ENCODE results near the gene CERS1.

DNA sequence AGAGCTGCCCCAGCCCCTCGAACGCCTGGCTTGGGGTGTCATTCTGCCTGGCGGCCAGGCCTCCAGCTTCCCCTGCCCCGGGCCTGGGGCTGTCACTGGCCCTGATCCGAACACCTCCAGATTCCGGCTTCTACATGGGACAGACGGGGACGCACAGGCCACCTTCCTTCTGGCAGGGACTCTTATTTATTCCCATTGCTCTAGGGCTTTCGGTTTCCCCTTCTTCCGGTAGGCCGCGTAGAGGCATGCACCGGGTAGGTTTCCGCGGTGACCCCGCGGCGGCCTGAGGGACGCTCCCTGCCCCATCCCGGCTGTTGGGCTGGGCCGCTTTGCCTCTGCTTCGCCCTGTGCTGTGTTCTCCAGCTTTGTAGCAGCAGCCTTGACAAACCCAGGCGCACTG lies 28.2 kb downstream of the CERS1 start:
- TF ChIP-seq POLR2A (IDR thresholded peaks at IDR 0.05; ENCODE audit: low read depth, low read length) (no peak), POLR2AphosphoS5 (IDR thresholded peaks at IDR 0.05; ENCODE audit: low read depth, low read length) (no peak), TAF1 (IDR thresholded peaks at IDR 0.05; ENCODE audit: low read depth, low read length) (no peak)
